Activated naive CD4-positive, alpha-beta T cell treated with anti-CD3 and anti-CD28 coated beads for 36 hours (primary cell): ENCODE results near the gene KRTAP4-6. TPM values are rescaled to one million over a fixed set of nuclear protein-coding genes. Genes with fewer than 3 reads are reported as not detected.

Experiments
- CTCF ChIA-PET: fragments of 350-600 bp; sonication (Branson Sonifier 250); formaldehyde crosslinking; loops from one replicate; lab custom pipeline; 2021; ENCODE audit warnings: antibody characterized with exemption; lab: Charles Lee
- DNase-seq: peaks from one replicate; pipeline ENCODE4 v3.0.0-alpha.2; 2020
- H3K27ac Mint-ChIP-seq: one replicate; pipeline ENCODE4 v1.8.0; 2021; ENCODE audit warnings: mild to moderate bottlenecking, mixed read lengths
- H3K27me3 Mint-ChIP-seq: one replicate; pipeline ENCODE4 v1.8.0; 2021; ENCODE audit warnings: low read depth, mixed read lengths
- H3K36me3 Mint-ChIP-seq: one replicate; pipeline ENCODE4 v1.8.0; 2021; ENCODE audit warnings: low read depth, mixed read lengths
- H3K4me1 Mint-ChIP-seq: one replicate; pipeline ENCODE4 v1.8.0; 2021; ENCODE audit warnings: low read depth, mixed read lengths
- H3K4me3 Mint-ChIP-seq: one replicate; pipeline ENCODE4 v1.8.0; 2021; ENCODE audit warnings: mild to moderate bottlenecking, moderate library complexity, mixed read lengths
- H3K9me3 Mint-ChIP-seq: one replicate; pipeline ENCODE4 v1.8.0; 2021; ENCODE audit warnings: mixed read lengths
- intact Hi-C: fragments of 100-400 bp; cut with micrococcal nuclease; formaldehyde crosslinking; loops from one replicate; pipeline ENCODE4 v1.15.1; 2023
- total RNA-seq, 2 experiments: library from RNA; stranded (reverse); gene quantifications; one replicate each; pipeline ENCODE4 v1.2.3, GENCODE V29; 2021

KRTAP4-6 gene
- total RNA-seq, 2 experiments from 2014 or later, result not detected

DNA sequence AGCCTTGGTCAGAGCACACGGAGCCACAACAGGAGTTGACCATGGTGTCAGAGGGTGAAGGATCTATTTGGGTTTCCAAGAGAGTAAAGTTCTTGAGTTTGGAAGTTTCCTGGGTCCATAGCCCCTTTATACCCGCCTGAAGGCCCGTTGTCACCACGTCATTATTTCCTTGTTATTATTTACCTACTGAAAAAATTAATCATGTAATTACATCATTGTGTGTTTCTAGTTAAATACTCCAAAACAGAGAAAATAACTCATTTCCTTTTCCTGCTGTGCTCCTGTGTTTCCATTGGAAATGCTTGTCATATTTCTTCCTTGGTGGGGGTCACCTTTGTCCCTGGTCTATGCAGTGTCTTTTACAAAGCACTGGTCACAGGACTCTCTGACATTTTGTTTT, 42.3 kb downstream of the KRTAP4-6 start, which contains the start of gene KRTAP4-8:
KRTAP4-8 (minus strand) TSS at position 101 of the 400 bp plus-strand sequence; CDS start at position 43, 58 bp downstream.
- Mint-ChIP-seq H3K4me3 (no peak within 1 kb of the TSS), H3K27me3 (peaks cover 5% of the 10 kb centered on the region), H3K36me3 (no peaks in the 10 kb centered on the region), H3K27ac (no peak within 1 kb of the TSS), H3K9me3 (peaks cover 1% of the 10 kb centered on the region), H3K4me1 (peaks cover 8% of the 10 kb centered on the region)
- DNase-seq, result no peak
- intact Hi-C loops, result no loop called here
- CTCF ChIA-PET, result no interaction called here

DNA sequence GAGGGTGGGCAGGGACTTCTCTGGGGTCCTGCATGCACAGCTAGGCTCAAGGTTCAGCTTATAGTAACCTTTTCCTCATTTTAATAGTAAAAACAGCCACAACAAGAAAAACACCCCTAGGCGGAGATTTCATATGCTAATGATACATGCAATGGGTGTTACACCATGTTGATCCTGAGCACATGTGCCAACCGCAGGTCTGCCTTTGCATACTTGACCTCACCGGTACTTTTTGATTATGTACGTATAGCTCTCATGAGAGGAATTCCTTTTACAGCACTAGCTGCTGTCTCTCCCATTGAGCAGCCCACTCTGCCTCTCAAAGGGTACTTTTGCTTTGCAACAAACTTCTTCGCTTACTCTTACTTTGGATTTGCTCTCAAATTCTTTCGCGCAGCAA, 44.3 kb downstream of the KRTAP4-6 start:
- CTCF ChIA-PET, result no interaction called here
- H3K27ac Mint-ChIP-seq, result no peak overlapping the region
- peaks cover 3% of the 10 kb centered on the region for H3K9me3 Mint-ChIP-seq
- H3K4me1 Mint-ChIP-seq, result peaks cover 8% of the 10 kb centered on the region
- intact Hi-C loops, result no loop called here
- no peak for DNase-seq
- peaks cover 5% of the 10 kb centered on the region for H3K27me3 Mint-ChIP-seq
- no peak overlapping the region for H3K4me3 Mint-ChIP-seq
- H3K36me3 Mint-ChIP-seq, result no peaks in the 10 kb centered on the region

Other genes with a start within 250 kb of the KRTAP4-6 start
- gene KRT23, start 202.9 kb downstream of the KRTAP4-6 start, total RNA-seq, result not detected
- gene KRT39, start 173.6 kb downstream of the KRTAP4-6 start, total RNA-seq, result not detected
- not detected for gene KRT40, start 156.2 kb downstream of the KRTAP4-6 start, total RNA-seq
- not detected for gene KRTAP3-3, start 146.4 kb downstream of the KRTAP4-6 start, total RNA-seq
- gene KRTAP3-2, start 140.6 kb downstream of the KRTAP4-6 start, total RNA-seq, result not detected
- not detected for gene KRTAP3-1, start 131.4 kb downstream of the KRTAP4-6 start, total RNA-seq
- gene KRTAP1-5, start 113.3 kb downstream of the KRTAP4-6 start, total RNA-seq, result not detected
- not detected for gene KRTAP1-4, start 110.3 kb downstream of the KRTAP4-6 start, total RNA-seq
- gene KRTAP1-3, start 105.7 kb downstream of the KRTAP4-6 start, total RNA-seq, result not detected
- gene KRTAP1-1, start 99.1 kb downstream of the KRTAP4-6 start, total RNA-seq, result not detected
- gene KRTAP2-1, start 93.2 kb downstream of the KRTAP4-6 start, total RNA-seq, result not detected
- gene KRTAP2-2, start 85.3 kb downstream of the KRTAP4-6 start, total RNA-seq, result not detected
- gene KRTAP2-3, start 80.4 kb downstream of the KRTAP4-6 start, total RNA-seq, result not detected
- gene KRTAP2-4, start 74.7 kb downstream of the KRTAP4-6 start, total RNA-seq, result not detected
- gene KRTAP4-7, start 56.4 kb downstream of the KRTAP4-6 start, total RNA-seq, result not detected
- gene KRTAP4-8, start 42.4 kb downstream of the KRTAP4-6 start, total RNA-seq, result not detected
- not detected for gene KRTAP4-16, start 38.3 kb downstream of the KRTAP4-6 start, total RNA-seq
- not detected for gene KRTAP4-9, start 35.2 kb downstream of the KRTAP4-6 start, total RNA-seq
- not detected for gene KRTAP4-11, start 22.2 kb downstream of the KRTAP4-6 start, total RNA-seq
- not detected for gene KRTAP4-12, start 16.4 kb downstream of the KRTAP4-6 start, total RNA-seq
- not detected for gene KRTAP4-5, start 9.3 kb upstream of the KRTAP4-6 start, total RNA-seq
- gene KRTAP4-4, start 20.2 kb upstream of the KRTAP4-6 start, total RNA-seq, result not detected
- gene KRTAP4-3, start 27.7 kb upstream of the KRTAP4-6 start, total RNA-seq, result not detected
- not detected for gene KRTAP4-2, start 37.7 kb upstream of the KRTAP4-6 start, total RNA-seq
- gene KRTAP4-1, start 44.4 kb upstream of the KRTAP4-6 start, total RNA-seq, result not detected
- gene KRTAP9-1, start 49.3 kb upstream of the KRTAP4-6 start, total RNA-seq, result not detected
- not detected for gene KRTAP9-2, start 86.1 kb upstream of the KRTAP4-6 start, total RNA-seq
- not detected for gene KRTAP9-3, start 91.9 kb upstream of the KRTAP4-6 start, total RNA-seq
- not detected for gene KRTAP9-8, start 97.5 kb upstream of the KRTAP4-6 start, total RNA-seq
- not detected for gene KRTAP9-4, start 109.1 kb upstream of the KRTAP4-6 start, total RNA-seq
- not detected for gene KRTAP9-9, start 114.8 kb upstream of the KRTAP4-6 start, total RNA-seq
- not detected for gene KRTAP9-6, start 124.8 kb upstream of the KRTAP4-6 start, total RNA-seq
- not detected for gene KRTAP9-7, start 135.2 kb upstream of the KRTAP4-6 start, total RNA-seq
- not detected for gene KRTAP29-1, start 162.3 kb upstream of the KRTAP4-6 start, total RNA-seq
- under 1 TPM in 1 of 2 experiments, not detected in 1; 0.15 TPM for gene KRTAP16-1, start 168.8 kb upstream of the KRTAP4-6 start, total RNA-seq
- not detected for gene KRTAP17-1, start 175.2 kb upstream of the KRTAP4-6 start, total RNA-seq
- not detected for gene KRT33A, start 210.3 kb upstream of the KRTAP4-6 start, total RNA-seq
- not detected for gene KRT33B, start 229.3 kb upstream of the KRTAP4-6 start, total RNA-seq
- gene KRT34, start 241.8 kb upstream of the KRTAP4-6 start, total RNA-seq, result not detected